WTC11 (cell line): ENCODE results near the gene CCL17.

Experiments used
- CBFB ChIP-seq: sonication (generic); formaldehyde crosslinking; IDR thresholded peaks from 2 replicates; pipeline ENCODE4 v1.8.1; 2022; ENCODE audit warnings: mild to moderate bottlenecking, low read depth, missing genetic modification reagents
- CREB1 ChIP-seq: sonication (generic); formaldehyde crosslinking; IDR thresholded peaks from 2 replicates; pipeline ENCODE4 v1.8.0; 2023; ENCODE audit warnings: mild to moderate bottlenecking, missing genetic modification reagents
- CTCF ChIP-seq: fragments of 200-600 bp; IDR thresholded peaks from 2 replicates; pipeline ENCODE4 v1.8.0; 2022; ENCODE audit warnings: antibody characterized with exemption
- JAZF1 ChIP-seq: fragments of 250-450 bp; sonication (Bioruptor Pico); IDR thresholded peaks from 2 replicates; pipeline ENCODE4 v1.9.0; 2021; ENCODE audit warnings: moderate library complexity, mild to moderate bottlenecking, inconsistent platforms
- JUN ChIP-seq: sonication (generic); formaldehyde crosslinking; IDR thresholded peaks from 2 replicates; pipeline ENCODE4 v1.8.0; 2023; ENCODE audit warnings: mild to moderate bottlenecking, missing genetic modification reagents
- PRDM15 ChIP-seq: sonication (generic); formaldehyde crosslinking; IDR thresholded peaks from 2 replicates; pipeline ENCODE4 v1.8.0; 2022; ENCODE audit warnings: missing genetic modification reagents
- RELA ChIP-seq: sonication (generic); formaldehyde crosslinking; IDR thresholded peaks from 2 replicates; pipeline ENCODE4 v1.8.1; 2022; ENCODE audit warnings: missing genetic modification reagents, mild to moderate bottlenecking, borderline replicate concordance
- ZNF121 ChIP-seq: sonication (generic); formaldehyde crosslinking; IDR thresholded peaks from 2 replicates; pipeline ENCODE4 v1.8.0; 2023; ENCODE audit warnings: missing genetic modification reagents
- ZNF263 ChIP-seq: sonication (generic); formaldehyde crosslinking; IDR thresholded peaks from 2 replicates; pipeline ENCODE4 v1.8.1; 2022; ENCODE audit warnings: low read depth, mild to moderate bottlenecking, moderate library complexity, missing genetic modification reagents
- ZNF425 ChIP-seq: fragments of 250-450 bp; sonication (Bioruptor Pico); conservative IDR thresholded peaks from 2 replicates; pipeline ENCODE4 v1.9.0; 2021; ENCODE audit warnings: mild to moderate bottlenecking

GRCh38 chr16:57382535-57383275 lies 21.9 kb upstream of the CCL17 start:
- TF ChIP-seq PRDM15 (CRISPR knock-in tag) (no peak), CTCF (no peak), CREB1 (CRISPR knock-in tag) (no peak), ZNF425 (CRISPR knock-in tag) (no peak), RELA (no peak), JUN (CRISPR knock-in tag) (no peak), ZNF121 (no peak), CBFB (no peak), ZNF263 (CRISPR knock-in tag) (no peak), JAZF1 (CRISPR knock-in tag) (no peak)
